ENCODE results near the gene NOX4. TPM values are rescaled to one million over a fixed set of nuclear protein-coding genes. Genes with fewer than 3 reads are reported as not detected.
"Not testable (repeated sequence)": the region's sequence is repeated elsewhere in the genome, so short reads cannot be mapped to it uniquely, and the experiment has no call there.

Gene NOX4
- total and polyA plus RNA-seq, 2 donors (not counting 3 experiments of a cell fraction or from before 2014, with no cell fraction given) = 21.2 to 34.0 TPM

GRCh38 chr11:89364856-89365255 is 126.3 kb downstream of the NOX4 start:
- H3K36me3 ChIP-seq (ENCODE audit: control insufficient read depth in 2 of 2, extremely low read depth in 1 of 2, insufficient read depth in 2 of 2, low read length in 2 of 2); H3K9ac ChIP-seq (replicated peaks; ENCODE audit: extremely low read depth, insufficient read depth, low read length); intact Hi-C loops (cut with micrococcal nuclease); H3K9me3 ChIP-seq (replicated peaks; ENCODE audit: control insufficient read depth, insufficient read depth, low read length); H3K4me1 ChIP-seq (ENCODE audit: control insufficient read depth, extremely low read depth, insufficient read depth, low read length); H2AFZ ChIP-seq (ENCODE audit: low read depth, low read length); DNase-seq (ENCODE audit: low read depth, low spot score); H3K27me3 ChIP-seq (ENCODE audit: control insufficient read depth in 2 of 2, insufficient read depth in 2 of 2, low read length in 2 of 2); H3K4me2 ChIP-seq (ENCODE audit: insufficient read depth, low read length); FAIRE-seq; dilution Hi-C loops (cut with MboI; ENCODE audit: extremely low pct_ligation_motif_present, low sequenced_read_pairs); POLR2A ChIA-PET; CTCF ChIA-PET; H3K27ac ChIP-seq (ENCODE audit: insufficient read depth, low read depth, low read length); H3K79me2 ChIP-seq (ENCODE audit: control insufficient read depth, insufficient read depth, low read length); BruUV-seq (replicated peaks); H3K9me1 ChIP-seq (replicated peaks; ENCODE audit: control insufficient read depth, extremely low read depth, insufficient read depth, low read length); H3K4me3 ChIP-seq (replicated peaks in 1 of 3; ENCODE audit: insufficient read depth in 1 of 3, low read depth in 1 of 3, low read length in 3 of 3); H4K20me1 ChIP-seq (replicated peaks; ENCODE audit: control insufficient read depth, extremely low read depth, insufficient read depth, low read length): not testable (repeated sequence)

GRCh38 chr11:89361734-89362133 is 129.4 kb downstream of the NOX4 start:
- Histone ChIP-seq H3K4me2 (ENCODE audit: insufficient read depth, low read length) (no peak overlapping the region), H3K9ac (replicated peaks; ENCODE audit: extremely low read depth, insufficient read depth, low read length) (no peak overlapping the region), H3K4me3 (replicated peaks in 1 of 3; ENCODE audit: insufficient read depth in 1 of 3, low read depth in 1 of 3, low read length in 3 of 3) (no peak overlapping the region), H3K27me3 (ENCODE audit: control insufficient read depth in 2 of 2, insufficient read depth in 2 of 2, low read length in 2 of 2) (no peaks in the 10 kb centered on the region), H3K36me3 (ENCODE audit: control insufficient read depth in 2 of 2, extremely low read depth in 1 of 2, insufficient read depth in 2 of 2, low read length in 2 of 2) (peaks cover 0 to 3% of the 10 kb centered on the region in 2 experiments), H2AFZ (ENCODE audit: low read depth, low read length) (no peak overlapping the region), H3K79me2 (ENCODE audit: control insufficient read depth, insufficient read depth, low read length) (no peaks in the 10 kb centered on the region), H3K4me1 (ENCODE audit: control insufficient read depth, extremely low read depth, insufficient read depth, low read length) (no peaks in the 10 kb centered on the region), H4K20me1 (replicated peaks; ENCODE audit: control insufficient read depth, extremely low read depth, insufficient read depth, low read length) (no peaks in the 10 kb centered on the region), H3K9me3 (replicated peaks; ENCODE audit: control insufficient read depth, insufficient read depth, low read length) (no peaks in the 10 kb centered on the region), H3K27ac (ENCODE audit: insufficient read depth, low read depth, low read length) (no peak overlapping the region), H3K9me1 (replicated peaks; ENCODE audit: control insufficient read depth, extremely low read depth, insufficient read depth, low read length) (no peaks in the 10 kb centered on the region)
- TF ChIP-seq GATA2 (IDR thresholded peaks at IDR 0.05; ENCODE audit: insufficient read depth, insufficient read length, low read depth, low read length) (no peak), MAX (IDR thresholded peaks at IDR 0.05; ENCODE audit: insufficient read depth, insufficient read length) (no peak), JUN (IDR thresholded peaks at IDR 0.05; ENCODE audit: borderline replicate concordance, insufficient read depth, insufficient read length, low read depth) (no peak), FOS (IDR thresholded peaks at IDR 0.05; ENCODE audit: borderline replicate concordance, insufficient read depth, low read length) (no peak), POLR2A (IDR thresholded peaks at IDR 0.05; ENCODE audit: low read depth, low read length) (no peak), CTCF (IDR thresholded peaks at IDR 0.05; ENCODE audit: extremely low read depth in 1 of 2, insufficient read depth in 1 of 2, low read depth in 1 of 2, low read length in 2 of 2) (no peak), EZH2 (IDR thresholded peaks at IDR 0.05; ENCODE audit: borderline replicate concordance, low read depth, low read length, severe bottlenecking) (no peak), MYC (IDR thresholded peaks at IDR 0.05; ENCODE audit: low read depth, low read length) (no peak), POLR2AphosphoS5 (IDR thresholded peaks at IDR 0.05; ENCODE audit: insufficient read depth, low read depth, low read length) (no peak)
- dilution Hi-C loops (cut with MboI; ENCODE audit: extremely low pct_ligation_motif_present, low sequenced_read_pairs) (no loop called here), intact Hi-C loops (cut with micrococcal nuclease) (no loop called here)
- DNase-seq (ENCODE audit: low read depth, low spot score) (no peak), FAIRE-seq (no peak)
- ChIA-PET POLR2A (no interaction called here), CTCF (no interaction called here)
- BruUV-seq (replicated peaks) = no TSS peak

DNA sequence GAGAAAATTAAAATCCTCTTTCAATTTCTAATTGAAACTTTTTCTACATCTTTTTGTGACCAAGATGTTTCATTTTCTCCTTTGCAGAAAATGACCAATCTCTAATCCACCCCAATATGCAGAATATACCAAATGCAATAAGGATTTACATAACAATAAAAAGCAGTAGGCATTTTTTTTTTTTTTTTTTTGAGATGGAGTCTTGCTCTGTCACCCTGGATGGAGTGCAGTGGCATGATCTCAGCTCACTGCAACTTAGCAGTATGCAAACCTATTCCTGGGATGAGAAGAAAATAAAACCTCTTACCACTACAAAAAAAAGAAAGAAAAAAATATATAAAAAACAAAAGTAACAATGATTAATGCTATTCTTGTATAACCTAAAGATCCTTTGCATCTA is 132.0 kb downstream of the NOX4 start:
- not testable (repeated sequence) for FAIRE-seq

More for the DNA sequence above, 132.0 kb downstream of the NOX4 start:
- H3K4me2 ChIP-seq (ENCODE audit: insufficient read depth, low read length); H3K4me1 ChIP-seq (ENCODE audit: control insufficient read depth, extremely low read depth, insufficient read depth, low read length); H4K20me1 ChIP-seq (replicated peaks; ENCODE audit: control insufficient read depth, extremely low read depth, insufficient read depth, low read length); DNase-seq (ENCODE audit: low read depth, low spot score); H3K4me3 ChIP-seq (replicated peaks in 1 of 3; ENCODE audit: insufficient read depth in 1 of 3, low read depth in 1 of 3, low read length in 3 of 3); H2AFZ ChIP-seq (ENCODE audit: low read depth, low read length); BruUV-seq (replicated peaks); H3K9me1 ChIP-seq (replicated peaks; ENCODE audit: control insufficient read depth, extremely low read depth, insufficient read depth, low read length); H3K27ac ChIP-seq (ENCODE audit: insufficient read depth, low read depth, low read length); H3K79me2 ChIP-seq (ENCODE audit: control insufficient read depth, insufficient read depth, low read length); H3K9me3 ChIP-seq (replicated peaks; ENCODE audit: control insufficient read depth, insufficient read depth, low read length); intact Hi-C loops (cut with micrococcal nuclease); CTCF ChIA-PET; H3K27me3 ChIP-seq (ENCODE audit: control insufficient read depth in 2 of 2, insufficient read depth in 2 of 2, low read length in 2 of 2); POLR2A ChIA-PET; H3K36me3 ChIP-seq (ENCODE audit: control insufficient read depth in 2 of 2, extremely low read depth in 1 of 2, insufficient read depth in 2 of 2, low read length in 2 of 2); dilution Hi-C loops (cut with MboI; ENCODE audit: extremely low pct_ligation_motif_present, low sequenced_read_pairs); H3K9ac ChIP-seq (replicated peaks; ENCODE audit: extremely low read depth, insufficient read depth, low read length): not testable (repeated sequence)
